CD14-positive monocyte (primary cell): ENCODE measurements around the gene PAFAH1B1. TPM values are rescaled to one million over a fixed set of nuclear protein-coding genes. Genes with fewer than 3 reads are reported as not detected.
"Not testable (repeated sequence)": the region's sequence is repeated elsewhere in the genome, so short reads cannot be mapped to it uniquely, and the experiment has no call there.

Experiments
- DNase-seq, 3 donors: peaks; one replicate each; pipeline ENCODE4 v3.0.0-alpha.2; 2011 to 2022
- H2AFZ ChIP-seq: 2 replicates; pipeline ENCODE4 v1.6.0; 2012; ENCODE audit warnings: mild to moderate bottlenecking, low read depth, low read length, inconsistent platforms; ENCODE audit not compliant: insufficient read depth, poor library complexity, severe bottlenecking
- H3K27ac ChIP-seq, 2 donors: 1 replicate in 1 of 2; 2 replicates in 1 of 2; pipeline ENCODE4 v1.5.1; 2012 to 2013; ENCODE audit warnings: low read length in 2 of 2, control low read depth in 1 of 2, inconsistent platforms in 1 of 2, low read depth in 1 of 2, mild to moderate bottlenecking in 1 of 2
- H3K27me3 ChIP-seq, 2 donors: one replicate each; pipeline versions ENCODE4 v1.6.0 to v1.6.1; 2011 to 2013; ENCODE audit warnings: low read length in 2 of 2; ENCODE audit not compliant: control insufficient read depth in 2 of 2, insufficient read depth in 2 of 2
- H3K36me3 ChIP-seq, 2 donors: replicated peaks in 1 of 2; 1 replicate in 1 of 2; 2 replicates in 1 of 2; pipeline versions ENCODE4 v1.5.1 to v1.6.1; 2012 to 2013; ENCODE audit warnings: low read length in 2 of 2, control low read depth in 1 of 2, inconsistent platforms in 1 of 2, mild to moderate bottlenecking in 1 of 2; ENCODE audit not compliant: insufficient read depth in 2 of 2, control insufficient read depth in 1 of 2
- H3K4me1 ChIP-seq, 2 donors: 1 replicate in 1 of 2; 2 replicates in 1 of 2; pipeline versions ENCODE4 v1.5.1 to v1.6.1; 2012 to 2013; ENCODE audit warnings: low read length in 2 of 2, control low read depth in 1 of 2, inconsistent platforms in 1 of 2, mild to moderate bottlenecking in 1 of 2, moderate library complexity in 1 of 2; ENCODE audit not compliant: insufficient read depth in 2 of 2, control insufficient read depth in 1 of 2
- H3K4me2 ChIP-seq: replicated peaks from 2 replicates; pipeline ENCODE3; 2012; ENCODE audit warnings: low read length, moderate library complexity, mild to moderate bottlenecking; ENCODE audit not compliant: poor library complexity, severe bottlenecking; ENCODE audit errors: extremely low read depth
- H3K4me3 ChIP-seq, 3 experiments: fragments of 200-600 bp in 1 of 3; sonication (generic) in 1 of 3; replicated peaks in 1 of 3; 1 replicate in 2 of 3; 2 replicates in 1 of 3; pipeline ENCODE4 v1.5.1; 2011 to 2013; ENCODE audit warnings: low read length in 3 of 3, mild to moderate bottlenecking in 3 of 3, control low read depth in 2 of 3, low read depth in 2 of 3, inconsistent platforms in 1 of 3, moderate library complexity in 1 of 3
- H3K79me2 ChIP-seq: 2 replicates; pipeline ENCODE4 v1.6.0; 2012; ENCODE audit warnings: mild to moderate bottlenecking, control low read depth, inconsistent platforms, low read length, moderate library complexity; ENCODE audit not compliant: insufficient read depth
- H3K9ac ChIP-seq: 2 replicates; pipeline ENCODE4 v1.6.0; 2017; ENCODE audit warnings: low read length, mild to moderate bottlenecking; ENCODE audit not compliant: insufficient read depth, poor library complexity, severe bottlenecking
- H3K9me3 ChIP-seq, 2 donors: replicated peaks in 1 of 2; 1 replicate in 1 of 2; 2 replicates in 1 of 2; pipeline versions ENCODE4 v1.5.1 to v1.6.1; 2012 to 2013; ENCODE audit warnings: low read length in 2 of 2, control low read depth in 1 of 2; ENCODE audit not compliant: control insufficient read depth in 1 of 2, insufficient read depth in 1 of 2
- H4K20me1 ChIP-seq: 2 replicates; pipeline ENCODE4 v1.6.0; 2012; ENCODE audit warnings: mild to moderate bottlenecking, low read length, control low read depth, moderate library complexity; ENCODE audit not compliant: insufficient read depth
- H3K27ac Mint-ChIP-seq, 7 donors: one replicate each; pipeline ENCODE4 v1.8.0; 2020; ENCODE audit warnings: mild to moderate bottlenecking in 7 of 7, mixed read lengths in 7 of 7, moderate library complexity in 6 of 7, inconsistent platforms in 2 of 7
- H3K27me3 Mint-ChIP-seq, 3 donors: one replicate each; pipeline ENCODE4 v1.8.0; 2021 to 2022; ENCODE audit warnings: low read depth in 3 of 3, mild to moderate bottlenecking in 3 of 3, mixed read lengths in 3 of 3, moderate library complexity in 3 of 3, inconsistent platforms in 1 of 3
- H3K36me3 Mint-ChIP-seq, 2 donors: one replicate each; pipeline ENCODE4 v1.8.0; 2020; ENCODE audit warnings: mixed read lengths in 2 of 2, inconsistent platforms in 1 of 2, mild to moderate bottlenecking in 1 of 2
- H3K4me1 Mint-ChIP-seq: one replicate; pipeline ENCODE4 v1.8.0; 2020; ENCODE audit warnings: mild to moderate bottlenecking, mixed read lengths
- H3K4me3 Mint-ChIP-seq, 2 donors: one replicate each; pipeline ENCODE4 v1.8.0; 2020; ENCODE audit warnings: mild to moderate bottlenecking in 2 of 2, mixed read lengths in 2 of 2, moderate library complexity in 1 of 2
- H3K9me3 Mint-ChIP-seq, 7 donors: one replicate each; pipeline ENCODE4 v1.8.0; 2020 to 2022; ENCODE audit warnings: mixed read lengths in 7 of 7, mild to moderate bottlenecking in 6 of 7, moderate library complexity in 6 of 7, inconsistent platforms in 2 of 7
- WGBS: methylation state at CpG from one replicate; pipeline ENCODE4 v1.1.5; 2013; ENCODE audit warnings: missing lambda C conversion rate; ENCODE audit not compliant: insufficient coverage; 5-methylcytosine and 5-hydroxymethylcytosine counted together
- intact Hi-C, 2 donors: fragments of 100-400 bp; cut with micrococcal nuclease; formaldehyde crosslinking; loops; one replicate each; pipeline versions ENCODE4 v1.15.0 to v1.15.1; 2023
- polyA plus RNA-seq, 3 donors: library from polyadenylated mRNA; depleted of rRNA in 1 of 3; unstranded in 2 of 3; stranded (reverse) in 1 of 3; fragments of 300-500 nt in 2 of 3; fragments of >200 nt in 1 of 3; fragmentation: Illumina TruSeq in 2 of 3; gene quantifications; 1 replicate in 2 of 3; 2 replicates in 1 of 3; pipeline ENCODE4 v1.2.3, GENCODE V29; 2012 to 2021
- TF ChIP-seq, protein P1 (sequence below): fragments of 200-600 bp; IDR thresholded peaks from one replicate; pipeline ENCODE4 v1.8.0; 2022; ENCODE audit warnings: antibody characterized with exemption, mild to moderate bottlenecking

Gene PAFAH1B1
- polyA plus RNA-seq, 3 donors = 9.1 to 51.8 (median 17.1) TPM

GRCh38 chr17:2624292-2624731, 30.9 kb downstream of the PAFAH1B1 start:
- Histone ChIP-seq H3K36me3 (no peaks in the 10 kb centered on the region), H3K9me3 (no peaks in the 10 kb centered on the region), H3K9ac (no peak overlapping the region), H3K79me2 (peaks cover 99% of the 10 kb centered on the region), H3K4me2 (peak overlapping the region; percentile 43), H2AFZ (no peak overlapping the region), H3K27me3 (no peaks in the 10 kb centered on the region), H4K20me1 (peaks cover 100% of the 10 kb centered on the region), H3K4me1 (peaks cover 35 to 52% of the 10 kb centered on the region in 2 donors), H3K4me3 (peak overlapping the region in 1 of 3 experiments; percentile 47), H3K27ac (peak overlapping the region; percentile 74 to 77)
- intact Hi-C loops = no loop called here
- Mint-ChIP-seq H3K4me3 (peak overlapping the region; percentile 45 to 66), H3K9me3 (peaks cover 0 to 7% (median 0%) of the 10 kb centered on the region in 7 donors), H3K27me3 (no peaks in the 10 kb centered on the region), H3K27ac (peak overlapping the region; percentile 82 to 93 (median 89)), H3K36me3 (peaks cover 2 to 4% of the 10 kb centered on the region in 2 donors), H3K4me1 (peaks cover 69% of the 10 kb centered on the region)
- TF ChIP-seq, protein P1, sequence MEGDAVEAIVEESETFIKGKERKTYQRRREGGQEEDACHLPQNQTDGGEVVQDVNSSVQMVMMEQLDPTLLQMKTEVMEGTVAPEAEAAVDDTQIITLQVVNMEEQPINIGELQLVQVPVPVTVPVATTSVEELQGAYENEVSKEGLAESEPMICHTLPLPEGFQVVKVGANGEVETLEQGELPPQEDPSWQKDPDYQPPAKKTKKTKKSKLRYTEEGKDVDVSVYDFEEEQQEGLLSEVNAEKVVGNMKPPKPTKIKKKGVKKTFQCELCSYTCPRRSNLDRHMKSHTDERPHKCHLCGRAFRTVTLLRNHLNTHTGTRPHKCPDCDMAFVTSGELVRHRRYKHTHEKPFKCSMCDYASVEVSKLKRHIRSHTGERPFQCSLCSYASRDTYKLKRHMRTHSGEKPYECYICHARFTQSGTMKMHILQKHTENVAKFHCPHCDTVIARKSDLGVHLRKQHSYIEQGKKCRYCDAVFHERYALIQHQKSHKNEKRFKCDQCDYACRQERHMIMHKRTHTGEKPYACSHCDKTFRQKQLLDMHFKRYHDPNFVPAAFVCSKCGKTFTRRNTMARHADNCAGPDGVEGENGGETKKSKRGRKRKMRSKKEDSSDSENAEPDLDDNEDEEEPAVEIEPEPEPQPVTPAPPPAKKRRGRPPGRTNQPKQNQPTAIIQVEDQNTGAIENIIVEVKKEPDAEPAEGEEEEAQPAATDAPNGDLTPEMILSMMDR = no peak
- DNase-seq = peak; percentile 54 to 91 (median 68)
- 0% methylated on average over 7 of the region's 10 CpGs for WGBS

DNA sequence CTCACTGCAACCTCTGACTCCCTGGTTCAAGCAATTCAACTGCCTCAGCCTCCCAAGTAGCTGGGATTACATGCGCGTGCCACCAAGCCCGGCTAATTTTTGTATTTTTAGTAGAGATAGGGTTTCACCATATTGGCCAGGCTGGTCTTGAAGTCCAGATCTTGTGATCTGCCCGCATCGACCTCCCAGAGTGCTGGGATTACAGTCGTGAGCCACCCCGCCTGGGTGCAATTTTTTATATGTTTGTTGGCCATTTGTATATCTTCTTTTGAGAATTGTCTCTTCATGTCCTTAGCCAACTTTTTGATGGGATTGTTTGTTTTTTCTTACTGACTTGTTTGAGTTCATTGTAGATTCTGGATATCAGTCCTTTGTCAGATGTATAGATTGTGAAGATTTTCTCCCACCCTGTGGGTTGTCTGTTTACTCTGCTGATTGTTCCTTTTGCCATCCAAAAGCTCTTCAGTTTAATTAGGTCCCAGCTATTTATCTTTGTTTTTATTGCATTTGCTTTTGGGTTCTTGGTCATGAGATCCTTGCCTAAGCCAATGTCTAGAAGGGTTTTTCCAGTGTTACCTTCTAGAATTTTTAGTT, 33.3 kb downstream of the PAFAH1B1 start:
- H3K36me3 Mint-ChIP-seq, H3K27me3 ChIP-seq, H3K4me3 ChIP-seq, H3K9me3 ChIP-seq, H3K27ac ChIP-seq, H3K36me3 ChIP-seq, H3K27me3 Mint-ChIP-seq, intact Hi-C loops, H2AFZ ChIP-seq, H3K9ac ChIP-seq, H3K4me2 ChIP-seq, DNase-seq, H3K9me3 Mint-ChIP-seq, H3K4me3 Mint-ChIP-seq: not testable (repeated sequence)
- Mint-ChIP-seq H3K4me1 (peaks cover 77% of the 10 kb centered on the region), H3K27ac (peak overlapping the region in 2 of 7 donors; percentile 34 to 61)
- H3K79me2 ChIP-seq = peaks cover 99% of the 10 kb centered on the region
- H3K4me1 ChIP-seq = peaks cover 31 to 56% of the 10 kb centered on the region in 2 donors
- WGBS = 100% methylated on average over 5 of the region's 7 CpGs
- H4K20me1 ChIP-seq = peaks cover 100% of the 10 kb centered on the region

DNA sequence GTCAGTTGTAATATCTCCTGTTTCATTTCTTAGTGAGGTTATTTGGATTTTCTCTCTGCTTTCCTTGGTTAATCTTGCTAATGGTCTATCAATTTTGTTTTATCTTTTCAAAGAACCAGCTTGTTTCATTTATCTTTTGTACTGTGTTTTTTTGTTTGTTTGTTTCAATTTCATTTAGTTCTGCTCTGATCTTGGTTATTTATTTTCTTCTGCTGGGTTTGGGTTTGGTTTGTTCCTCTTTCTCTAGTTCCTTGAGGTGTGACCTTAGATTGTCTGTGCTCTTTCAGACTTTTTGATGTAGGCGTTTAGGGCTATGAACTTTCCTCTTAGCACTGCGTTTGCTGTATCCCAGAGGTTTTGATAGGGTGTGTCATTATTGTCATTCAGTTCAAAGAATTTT, 35.5 kb downstream of the PAFAH1B1 start:
- H3K9me3 ChIP-seq, H3K4me2 ChIP-seq, H3K27me3 Mint-ChIP-seq, H3K9me3 Mint-ChIP-seq, H2AFZ ChIP-seq, intact Hi-C loops, H3K4me3 ChIP-seq, H3K9ac ChIP-seq, H3K27me3 ChIP-seq, H3K36me3 ChIP-seq: not testable (repeated sequence)
- Histone ChIP-seq H3K79me2 (peaks cover 99% of the 10 kb centered on the region), H3K4me1 (peaks cover 15 to 34% of the 10 kb centered on the region in 2 donors), H3K27ac (peak overlapping the region in 1 of 2 donors; percentile 50), H4K20me1 (peaks cover 100% of the 10 kb centered on the region)
- Mint-ChIP-seq H3K27ac (peak overlapping the region; percentile 49 to 75 (median 71)), H3K36me3 (peaks cover 0 to 15% of the 10 kb centered on the region in 2 donors), H3K4me1 (peaks cover 66% of the 10 kb centered on the region), H3K4me3 (peak overlapping the region in 1 of 2 donors; percentile 77)
- peak in 1 of 3 donors; percentile 10 for DNase-seq
- no CpG with 5 or more reads among the region's 2 CpGs for WGBS
